GM19193 (cell line): ENCODE data around the gene SATB2.

Experiments
- POLR2A ChIP-seq: IDR thresholded peaks from 4 replicates; pipeline ENCODE4 v1.6.1; 2011; ENCODE audit not compliant: insufficient read depth, insufficient read length; ENCODE audit errors: extremely low read depth

SATB2 gene

DNA sequence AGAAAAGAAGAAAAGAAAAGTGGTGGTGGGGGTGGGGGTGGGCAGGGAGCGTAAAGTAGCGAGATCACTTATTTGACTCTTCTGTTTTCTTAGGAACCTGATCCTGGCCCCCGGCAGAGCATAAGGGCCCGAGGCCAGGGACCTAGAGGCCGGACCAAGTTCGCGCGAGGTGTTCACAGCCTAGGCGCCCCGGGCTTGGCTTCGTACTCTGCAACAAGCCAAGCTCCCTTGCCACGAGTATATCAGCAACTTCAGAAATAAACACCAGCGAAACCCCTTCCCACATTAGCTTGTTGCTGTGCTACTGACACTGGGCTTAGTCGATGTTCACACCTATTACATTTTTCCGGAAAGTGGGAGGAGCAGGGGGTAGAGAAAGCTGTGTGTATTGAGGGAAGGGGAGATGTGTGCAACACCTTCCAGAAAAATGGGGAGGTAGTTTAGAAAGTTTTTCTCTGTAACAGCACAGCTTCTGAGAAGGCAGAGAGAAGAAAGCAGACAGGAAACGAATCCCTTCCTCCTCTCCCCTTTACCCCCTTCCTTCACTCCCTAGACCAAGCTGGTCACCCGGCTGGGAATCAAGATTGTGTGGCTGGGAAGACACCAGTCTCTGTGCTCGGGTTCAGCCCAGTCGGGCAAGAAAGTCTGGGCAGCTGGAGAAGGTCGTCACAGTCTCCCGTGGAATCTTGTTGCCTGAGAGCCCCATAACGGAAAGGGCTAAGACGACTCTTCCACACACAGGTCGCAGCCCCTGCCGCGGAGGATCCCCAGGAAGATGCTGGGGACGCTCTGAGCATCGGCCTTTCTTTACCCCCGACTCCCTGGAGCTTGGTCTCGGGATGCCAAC, 12.0 kb upstream of the SATB2 start:
- TF ChIP-seq POLR2A: no peak

DNA sequence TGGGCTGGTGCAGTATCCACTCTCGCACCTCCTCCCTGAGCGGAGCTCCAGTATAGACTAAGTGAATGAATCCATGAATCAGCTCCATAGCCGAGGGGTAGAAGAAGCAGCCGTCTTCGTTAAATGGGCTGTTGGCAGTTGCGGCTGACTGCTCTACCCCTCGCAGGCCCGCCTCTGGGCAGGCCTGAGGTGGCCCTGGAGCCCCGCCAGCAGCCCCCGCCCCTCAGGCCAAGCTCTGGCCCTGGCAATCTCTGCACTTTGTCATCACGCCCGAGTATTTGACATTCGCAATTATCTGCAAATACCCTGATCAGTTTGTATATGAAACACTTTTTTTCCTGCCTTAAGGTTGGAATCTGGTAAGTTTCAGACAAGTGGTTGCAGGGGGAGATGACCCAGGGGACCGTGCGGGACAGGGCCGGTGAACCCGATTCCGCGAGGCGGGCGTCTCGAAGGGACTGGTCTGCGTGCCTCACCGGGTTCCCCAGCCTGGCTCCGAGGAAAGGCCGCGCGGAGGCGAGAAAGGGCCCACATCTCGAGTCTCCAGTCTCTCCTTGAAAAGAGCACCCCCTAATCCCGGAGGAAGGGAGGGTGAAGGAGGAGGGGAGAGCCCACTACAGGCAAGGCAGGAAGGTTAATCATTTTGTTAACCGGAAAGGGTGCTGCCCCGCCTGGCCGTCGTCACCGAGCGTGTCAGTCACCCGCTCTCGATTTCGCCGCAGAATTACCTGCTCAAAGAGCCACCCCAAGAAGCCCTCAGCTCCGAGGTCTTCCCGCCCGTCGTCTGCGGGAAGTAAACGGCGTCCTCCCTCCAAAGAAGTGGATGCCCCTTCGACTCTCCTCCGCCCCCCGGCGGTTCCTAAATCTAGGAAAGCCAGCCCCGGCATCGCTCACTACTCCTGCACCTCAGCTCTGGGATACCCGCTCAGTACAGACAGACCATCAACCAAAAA, 11.1 kb upstream of the SATB2 start:
- TF ChIP-seq POLR2A: no peak

DNA sequence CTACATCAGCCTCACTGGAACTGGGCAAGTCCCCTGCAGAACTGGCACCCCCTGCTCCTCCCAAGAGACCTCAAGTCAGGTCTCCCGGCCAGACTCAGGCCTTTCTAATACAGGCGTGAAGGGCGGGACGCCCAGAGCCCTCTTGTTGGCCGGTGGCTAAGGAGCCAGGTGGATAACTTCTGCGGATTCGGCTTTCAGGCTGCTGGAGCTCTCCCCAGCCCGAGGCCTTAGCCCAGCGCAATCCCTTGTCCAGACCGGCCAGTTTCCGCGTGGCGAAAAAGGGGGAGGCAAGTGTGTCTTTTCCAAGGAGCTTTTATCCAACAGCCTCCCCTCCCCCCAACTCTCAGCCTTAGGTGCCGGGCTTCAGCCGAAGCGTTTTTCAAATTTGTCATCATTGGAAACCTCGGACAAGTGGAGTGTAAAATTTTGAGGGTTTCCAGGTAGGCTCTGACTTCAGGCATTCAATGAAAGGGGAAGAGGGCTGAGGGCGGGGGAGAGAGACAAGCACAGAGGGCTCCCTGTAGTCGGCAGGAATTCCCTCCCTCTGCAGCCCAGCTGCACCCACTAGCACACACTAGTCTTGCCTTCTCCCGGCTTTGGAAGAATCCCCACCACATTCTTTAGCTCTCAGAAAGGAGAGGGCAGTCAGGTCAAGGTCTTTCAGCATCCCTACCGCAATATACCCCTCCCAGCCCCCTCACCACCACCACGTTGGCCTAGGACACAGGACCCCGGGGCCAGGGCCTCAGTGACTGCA, 9.5 kb upstream of the SATB2 start:
- TF ChIP-seq POLR2A: no peak

DNA sequence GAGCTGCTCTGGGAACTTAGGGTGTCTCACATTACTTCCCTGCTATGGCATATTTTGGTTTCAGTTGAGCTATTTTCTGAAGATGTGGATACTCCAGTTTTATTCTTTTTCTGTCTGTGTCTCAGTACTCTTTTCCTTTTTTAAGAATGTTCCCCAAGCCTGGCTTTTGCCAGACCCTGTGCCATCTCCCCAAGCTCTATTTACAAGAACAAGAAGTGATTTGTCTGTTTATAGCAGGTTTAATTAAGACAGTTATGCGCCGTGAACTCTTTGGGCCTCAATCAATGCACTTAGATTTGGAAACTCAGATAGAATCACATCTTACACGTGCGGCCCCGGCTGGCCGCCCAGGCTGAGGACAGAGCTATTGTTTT, 8.9 kb upstream of the SATB2 start:
- no peak for TF ChIP-seq POLR2A

DNA sequence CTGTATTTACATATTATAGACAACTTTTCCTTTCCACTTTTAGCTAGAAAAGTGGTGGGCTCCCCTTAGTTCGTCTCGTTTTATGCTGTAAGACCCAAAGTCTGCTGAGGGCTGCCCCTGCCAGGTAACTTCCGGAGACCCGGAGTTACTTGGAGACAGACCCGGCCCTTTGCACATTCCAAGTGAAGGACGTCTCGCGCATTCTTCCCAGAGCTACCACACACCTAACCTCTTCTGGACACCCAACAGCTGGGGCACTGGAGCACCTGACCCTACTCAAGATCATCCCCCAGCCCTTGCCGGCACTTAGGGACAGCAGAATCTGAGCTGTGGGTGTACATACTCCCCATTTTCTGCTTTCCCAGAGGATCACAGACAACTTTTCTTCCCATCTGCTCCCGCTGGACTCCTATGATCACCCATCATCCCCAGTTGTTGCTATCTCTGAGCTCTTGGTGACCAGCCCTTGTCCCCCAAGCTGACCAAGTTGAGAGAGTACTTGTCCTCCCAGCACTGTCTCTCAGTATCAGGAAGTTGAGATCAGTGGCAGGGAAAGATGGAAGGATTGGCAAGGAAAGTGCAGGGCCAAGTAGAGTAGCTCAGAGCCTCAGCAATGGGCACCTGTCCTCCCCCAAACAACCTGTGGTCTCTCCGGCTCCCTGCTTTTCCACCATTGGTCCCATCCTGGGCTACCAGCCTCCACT, 8.4 kb upstream of the SATB2 start:
- TF ChIP-seq POLR2A: no peak

DNA sequence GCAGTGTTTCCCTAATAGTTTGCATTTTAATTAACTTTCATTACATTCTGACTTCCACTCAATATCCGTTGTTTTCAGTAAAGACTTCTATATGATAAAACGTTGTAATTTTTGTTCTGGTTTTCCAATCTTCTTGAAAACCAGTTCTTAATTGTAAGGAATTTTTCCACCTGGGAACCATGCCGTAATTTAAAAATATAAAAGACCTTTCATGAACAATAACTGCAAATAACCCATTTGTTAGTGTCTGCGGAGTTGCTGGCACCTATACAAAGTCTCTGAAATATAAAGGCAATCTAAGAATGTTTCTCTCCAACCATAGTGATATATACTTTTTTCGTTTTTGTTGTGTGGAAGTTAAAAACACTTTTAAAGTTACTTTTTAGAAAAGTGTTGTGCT, 7.7 kb upstream of the SATB2 start:
- no peak for TF ChIP-seq POLR2A

DNA sequence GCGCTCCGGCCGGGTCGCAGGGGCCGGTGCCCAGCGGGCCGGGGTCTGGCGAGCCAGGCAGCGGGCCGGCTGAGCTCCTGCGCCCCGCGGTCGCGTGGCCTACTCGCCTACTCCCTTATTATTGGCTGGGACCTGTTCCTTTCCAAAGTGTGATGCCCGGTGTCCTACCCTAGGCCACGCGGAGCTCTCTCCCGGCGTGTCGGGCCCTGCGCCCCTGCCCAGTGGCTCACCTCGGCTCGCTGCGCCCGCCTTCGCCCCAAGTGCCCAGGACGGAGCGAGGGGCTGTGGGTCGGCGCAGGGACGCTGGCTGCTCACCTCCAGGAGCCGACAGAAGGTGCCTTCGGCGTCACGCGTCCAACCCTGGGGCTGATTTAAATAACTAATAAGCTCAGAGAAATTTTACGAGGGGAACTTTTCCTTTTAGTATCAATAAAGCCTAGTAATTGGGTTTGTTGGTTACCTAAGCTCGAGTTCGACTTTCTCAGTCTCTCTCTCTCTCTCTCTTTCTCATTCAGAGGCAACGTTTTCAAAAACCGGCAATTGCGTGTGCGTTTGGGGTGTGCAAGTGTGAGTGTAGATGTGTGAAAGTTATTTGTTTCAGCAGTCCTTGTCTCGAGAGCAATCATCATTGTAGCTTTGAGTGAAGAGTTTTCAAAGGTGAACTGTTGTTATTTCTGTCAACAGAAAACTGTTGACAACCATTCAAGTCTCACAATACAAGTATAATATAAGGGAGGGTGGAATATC, 7.0 kb upstream of the SATB2 start:
- TF ChIP-seq POLR2A: no peak

DNA sequence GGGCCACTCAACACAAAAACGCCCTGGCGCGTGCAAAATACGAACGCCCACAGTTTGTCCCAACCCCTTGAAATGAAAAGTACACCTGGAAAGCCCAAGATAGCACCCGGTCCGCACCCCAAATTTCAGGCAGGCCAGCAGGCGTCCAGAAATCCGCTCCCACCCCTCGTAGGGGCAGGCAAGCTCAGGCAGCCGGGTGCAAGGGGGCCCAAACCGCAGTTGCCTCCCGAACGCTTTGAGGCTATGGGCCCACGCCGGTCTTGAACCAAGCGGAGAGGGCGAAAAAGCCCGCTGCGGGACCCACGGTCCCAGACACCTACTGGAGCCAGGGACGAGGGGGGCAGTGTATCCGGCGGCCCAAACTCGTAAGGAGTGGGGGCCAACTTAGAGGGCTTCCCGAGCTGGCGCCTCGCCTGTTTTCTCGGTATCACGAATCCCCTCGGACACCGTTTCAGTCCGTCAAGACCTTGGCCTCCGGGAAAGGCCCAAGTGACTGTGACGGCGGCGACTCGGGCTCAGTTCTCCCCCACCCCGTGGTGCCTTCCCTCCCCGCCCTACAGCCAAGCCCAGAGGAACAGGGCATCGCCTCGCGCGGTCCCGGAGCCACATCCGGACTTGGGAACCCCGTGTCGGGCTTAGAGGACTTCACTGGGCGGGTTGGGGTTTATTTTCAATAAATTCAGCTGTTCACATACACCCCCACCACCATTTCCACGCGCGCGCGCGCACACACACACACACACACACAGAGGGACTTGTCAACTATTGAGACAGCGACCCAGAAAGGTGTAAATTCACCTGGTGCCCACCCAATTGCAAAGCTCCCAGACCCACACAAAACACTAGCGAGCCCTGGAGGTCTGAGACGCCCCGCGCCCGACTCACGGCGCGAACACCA, 6.2 kb upstream of the SATB2 start:
- no peak for TF ChIP-seq POLR2A

DNA sequence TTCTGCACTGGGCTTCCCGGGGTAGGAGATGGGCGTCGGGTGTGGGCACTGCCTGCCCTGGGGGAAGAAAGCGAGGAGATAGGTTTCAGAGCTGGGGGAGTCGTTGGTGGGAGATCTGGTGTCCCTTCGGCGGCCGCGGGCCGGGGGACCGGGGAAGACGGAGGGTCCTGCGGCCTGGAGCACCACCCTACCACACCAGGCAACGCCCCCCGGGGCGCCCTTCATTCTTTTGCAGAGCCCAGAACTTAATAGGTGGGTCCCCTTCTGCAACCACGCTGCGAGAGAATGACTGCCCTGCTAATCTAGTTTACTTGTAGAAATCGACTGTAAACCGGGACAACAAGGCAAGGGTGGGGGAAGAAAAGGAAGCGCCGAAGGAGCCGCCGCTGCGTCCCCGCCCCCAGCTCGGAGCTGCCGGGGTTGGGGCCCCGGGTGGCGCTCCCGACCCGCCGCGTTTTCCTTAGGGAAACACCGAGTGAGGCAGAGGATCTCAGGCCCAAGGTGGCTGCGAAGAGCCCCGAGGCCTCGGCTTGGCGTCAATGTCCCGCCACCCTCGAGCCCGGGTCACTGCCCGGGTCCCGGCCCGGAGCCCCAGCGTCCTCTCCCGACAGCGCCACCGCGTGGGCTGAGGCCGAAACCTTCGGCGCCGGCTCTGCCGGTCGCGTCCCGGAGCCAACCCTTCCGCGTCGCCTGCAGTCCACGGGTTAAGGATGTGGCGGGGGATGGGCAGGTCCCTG, 5.4 kb upstream of the SATB2 start:
- no peak for TF ChIP-seq POLR2A

DNA sequence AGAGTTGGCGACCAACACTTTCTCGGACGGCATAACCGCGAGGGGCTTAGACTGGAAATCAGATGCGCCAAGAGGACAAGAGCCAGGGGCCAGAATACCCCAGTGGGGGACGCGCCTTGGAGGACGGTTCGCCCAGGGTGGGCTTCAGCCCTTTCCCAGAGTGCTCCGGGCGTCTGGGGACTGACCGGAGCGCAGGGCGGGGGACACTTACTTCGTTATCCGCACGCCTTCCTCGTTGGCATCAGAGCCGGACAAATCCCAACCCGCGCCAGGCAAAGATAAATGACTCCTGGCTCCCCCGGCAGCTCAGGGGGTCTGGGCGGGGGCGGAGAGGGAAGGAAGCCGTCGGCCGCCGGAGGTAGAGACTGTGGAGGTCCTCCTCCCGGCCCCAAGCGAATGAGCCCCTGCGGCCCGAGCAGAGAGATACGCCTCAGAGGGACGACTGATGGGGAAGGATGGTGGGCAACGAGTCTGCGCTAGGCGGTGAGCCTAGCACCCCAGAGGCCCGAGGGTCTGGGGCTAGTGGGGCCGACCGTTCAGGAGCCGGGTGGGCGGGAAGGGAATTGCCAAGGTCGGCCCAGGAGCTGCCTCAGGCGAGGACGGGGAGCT, 4.7 kb upstream of the SATB2 start:
- TF ChIP-seq POLR2A: no peak

DNA sequence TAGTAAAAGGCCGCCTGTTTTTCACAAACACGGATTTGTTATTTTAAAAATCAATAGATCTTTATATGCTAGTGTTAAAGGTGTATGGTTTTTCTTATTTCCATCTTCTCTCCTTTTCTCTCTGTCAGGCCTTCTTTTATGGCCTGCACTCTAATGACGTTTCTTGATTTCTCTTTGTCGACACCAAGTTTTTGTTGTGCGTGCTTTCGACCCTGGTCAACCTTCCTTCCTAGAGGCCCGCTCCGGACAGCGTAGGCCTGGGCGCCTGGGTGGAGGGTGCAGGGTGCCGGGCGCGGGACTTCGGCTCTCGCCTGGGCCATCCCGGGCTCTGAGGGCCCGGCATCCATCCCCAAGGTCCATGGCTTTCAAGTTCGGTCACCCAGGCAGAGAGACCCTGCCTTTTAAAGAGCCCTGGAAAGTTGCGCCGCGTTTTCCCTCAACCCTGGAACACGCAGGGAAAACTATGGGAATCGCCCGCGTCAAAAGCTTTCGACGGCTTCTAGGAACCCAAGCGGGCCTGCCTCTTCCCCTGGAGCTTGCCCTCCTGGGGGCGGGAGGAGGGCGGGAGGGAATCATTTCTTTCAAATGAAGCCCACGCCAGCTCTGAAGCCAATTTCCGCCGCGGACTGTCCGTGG, 4.1 kb upstream of the SATB2 start:
- TF ChIP-seq POLR2A: no peak
